Central memory CD8-positive, alpha-beta T cell (primary cell): ENCODE data around the gene PRR19.
A peak's percentile ranks its signal among the peaks of the same experiment; 100 is the strongest.

Source experiments
- ATAC-seq: fragments of 150-1000 bp; cut with Tn5 transposase; replicated peaks from 2 replicates; pipeline ENCODE4 v1.10.0; 2022; ENCODE audit warnings: mild to moderate bottlenecking, moderate FRiP score, moderate number of reproducible peaks; ENCODE audit not compliant: poor library complexity, severe bottlenecking; ENCODE audit errors: extremely low read depth
- DNase-seq, 2 donors: peaks; one replicate each; pipeline ENCODE4 v3.0.0; 2021; ENCODE audit warnings: low spot score in 2 of 2
- H3K27ac Mint-ChIP-seq: one replicate; pipeline ENCODE4 v1.8.0; 2022; ENCODE audit warnings: low read depth, mild to moderate bottlenecking, moderate library complexity, mixed read lengths
- H3K27me3 Mint-ChIP-seq: one replicate; pipeline ENCODE4 v1.8.0; 2022; ENCODE audit warnings: mixed read lengths
- H3K36me3 Mint-ChIP-seq: one replicate; pipeline ENCODE4 v1.8.0; 2022; ENCODE audit warnings: mild to moderate bottlenecking, moderate library complexity, mixed read lengths; ENCODE audit not compliant: insufficient read depth
- H3K4me1 Mint-ChIP-seq: one replicate; pipeline ENCODE4 v1.8.0; 2022; ENCODE audit warnings: mixed read lengths
- H3K4me3 Mint-ChIP-seq: one replicate; pipeline ENCODE4 v1.8.0; 2022; ENCODE audit warnings: mild to moderate bottlenecking, moderate library complexity, mixed read lengths
- H3K9me3 Mint-ChIP-seq: one replicate; pipeline ENCODE4 v1.8.0; 2022; ENCODE audit warnings: mixed read lengths

Gene PRR19

GRCh38 chr19:42281827-42282762 is 19.8 kb upstream of the PRR19 start:
- H3K27ac Mint-ChIP-seq: peak overlapping the region; percentile 17
- no peaks in the 10 kb centered on the region for H3K27me3 Mint-ChIP-seq
- H3K36me3 Mint-ChIP-seq: peaks cover 12% of the 10 kb centered on the region
- H3K4me1 Mint-ChIP-seq: peaks cover 37% of the 10 kb centered on the region
- H3K9me3 Mint-ChIP-seq: no peaks in the 10 kb centered on the region
- ATAC-seq (no peak), DNase-seq (no peak)
- no peak overlapping the region for H3K4me3 Mint-ChIP-seq

- H3K36me3 Mint-ChIP-seq: peaks cover 12% of the 10 kb centered on the region
- H3K9me3 Mint-ChIP-seq: no peaks in the 10 kb centered on the region
- no peak for DNase-seq
- no peak overlapping the region for H3K27ac Mint-ChIP-seq
- ATAC-seq: peak; percentile 3
- H3K4me3 Mint-ChIP-seq: no peak overlapping the region
- peaks cover 37% of the 10 kb centered on the region for H3K4me1 Mint-ChIP-seq
- H3K27me3 Mint-ChIP-seq: no peaks in the 10 kb centered on the region
Measured at GRCh38 chr19:42282819-42283187, 19.1 kb upstream of the PRR19 start.

DNA sequence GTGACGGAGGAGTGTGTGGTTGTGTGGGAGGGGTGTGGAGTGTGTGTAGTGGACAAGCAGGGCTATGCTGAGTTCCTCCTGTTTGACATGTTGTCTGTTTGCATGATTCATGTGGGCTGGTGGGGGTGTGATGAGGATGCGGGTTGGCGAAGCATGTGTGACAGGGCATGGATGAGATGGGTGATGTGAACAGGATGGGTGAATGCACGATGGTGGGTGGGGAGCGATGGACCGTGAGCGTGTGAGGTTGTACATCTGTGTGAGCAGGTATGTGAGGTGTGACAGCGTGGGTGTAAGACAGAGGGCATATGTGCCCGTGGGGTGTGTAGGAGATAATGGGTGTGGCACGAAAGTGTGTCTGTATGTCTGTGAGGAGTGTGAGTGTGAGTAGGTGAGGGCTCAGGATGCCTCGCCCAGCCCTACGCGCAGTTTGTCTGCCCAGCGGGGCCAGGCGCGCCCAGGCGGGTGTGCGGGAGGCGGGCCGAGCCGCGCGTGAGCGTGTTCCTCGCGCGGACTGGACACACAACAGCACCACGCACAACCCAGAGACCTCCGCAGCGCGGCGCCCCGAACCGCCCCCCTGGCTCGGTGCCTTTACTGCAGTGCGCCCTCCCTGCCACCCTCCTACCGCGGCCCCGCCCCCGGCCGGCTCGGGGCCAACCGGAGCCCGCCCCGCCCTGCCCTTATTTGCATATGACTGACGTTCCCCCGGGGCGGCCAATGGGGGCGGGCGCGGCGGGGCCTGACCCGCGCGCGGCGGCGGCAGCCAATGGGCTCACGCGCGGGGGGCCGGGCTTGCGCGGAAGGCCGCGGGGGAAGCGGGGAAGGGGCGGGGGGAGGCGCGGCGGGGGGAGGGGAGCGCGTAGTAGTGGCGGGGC is 18.5 kb upstream of the PRR19 start:
- H3K27me3 Mint-ChIP-seq: no peaks in the 10 kb centered on the region
- no peak overlapping the region for H3K4me3 Mint-ChIP-seq
- peaks cover 32% of the 10 kb centered on the region for H3K4me1 Mint-ChIP-seq
- peaks cover 13% of the 10 kb centered on the region for H3K36me3 Mint-ChIP-seq
- ATAC-seq (peak; percentile 68), DNase-seq (peak; percentile 83 to 93)
- no peaks in the 10 kb centered on the region for H3K9me3 Mint-ChIP-seq
- H3K27ac Mint-ChIP-seq: no peak overlapping the region

- no peaks in the 10 kb centered on the region for H3K27me3 Mint-ChIP-seq
- peaks cover 13% of the 10 kb centered on the region for H3K36me3 Mint-ChIP-seq
- H3K9me3 Mint-ChIP-seq: no peaks in the 10 kb centered on the region
- DNase-seq (peak in 1 of 2 donors; percentile 76), ATAC-seq (peak; percentile 12)
- peaks cover 28% of the 10 kb centered on the region for H3K4me1 Mint-ChIP-seq
- no peak overlapping the region for H3K27ac Mint-ChIP-seq
- H3K4me3 Mint-ChIP-seq: no peak overlapping the region
Measured at GRCh38 chr19:42284066-42284501, 17.8 kb upstream of the PRR19 start.

GRCh38 chr19:42284591-42285341 is 17.2 kb upstream of the PRR19 start:
- H3K27ac Mint-ChIP-seq: peak overlapping the region; percentile 91
- H3K36me3 Mint-ChIP-seq: peaks cover 8% of the 10 kb centered on the region

DNA sequence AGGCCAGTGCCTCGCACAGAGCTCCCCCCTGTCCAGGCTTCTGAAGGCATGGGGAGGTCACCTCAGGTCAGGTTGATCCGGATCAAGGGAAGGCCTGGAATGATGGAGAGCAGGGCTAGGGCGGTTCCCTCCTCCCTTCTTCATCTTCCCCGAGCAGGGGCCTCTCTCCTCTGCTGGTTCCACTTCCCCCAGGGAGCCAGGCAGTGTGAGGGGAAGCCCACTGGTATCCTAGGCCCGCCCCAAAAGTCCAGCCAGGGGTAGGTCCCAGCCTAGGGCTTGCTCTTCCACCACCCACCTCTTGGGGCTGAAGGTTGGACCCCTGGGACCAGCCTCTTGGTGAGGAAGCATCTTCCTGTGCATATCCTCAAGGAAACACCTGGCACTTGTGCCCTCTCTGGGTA is 16.4 kb upstream of the PRR19 start:
- ATAC-seq (no peak), DNase-seq (no peak)
- Mint-ChIP-seq H3K36me3 (peaks cover 7% of the 10 kb centered on the region), H3K9me3 (no peaks in the 10 kb centered on the region), H3K4me3 (peak overlapping the region; percentile 86), H3K27me3 (no peaks in the 10 kb centered on the region), H3K4me1 (peaks cover 20% of the 10 kb centered on the region), H3K27ac (peak overlapping the region; percentile 16)

More at GRCh38 chr19:42284591-42285341, 17.2 kb upstream of the PRR19 start:
- Mint-ChIP-seq H3K27me3 (no peaks in the 10 kb centered on the region), H3K4me1 (peaks cover 21% of the 10 kb centered on the region), H3K9me3 (no peaks in the 10 kb centered on the region), H3K4me3 (peak overlapping the region; percentile 86)
- DNase-seq (peak in 1 of 2 donors; percentile 23), ATAC-seq (no peak)

GRCh38 chr19:42285988-42286348 is 16.0 kb upstream of the PRR19 start:
- Mint-ChIP-seq H3K4me3 (peak overlapping the region; percentile 86), H3K4me1 (peaks cover 20% of the 10 kb centered on the region), H3K36me3 (peaks cover 10% of the 10 kb centered on the region)

DNA sequence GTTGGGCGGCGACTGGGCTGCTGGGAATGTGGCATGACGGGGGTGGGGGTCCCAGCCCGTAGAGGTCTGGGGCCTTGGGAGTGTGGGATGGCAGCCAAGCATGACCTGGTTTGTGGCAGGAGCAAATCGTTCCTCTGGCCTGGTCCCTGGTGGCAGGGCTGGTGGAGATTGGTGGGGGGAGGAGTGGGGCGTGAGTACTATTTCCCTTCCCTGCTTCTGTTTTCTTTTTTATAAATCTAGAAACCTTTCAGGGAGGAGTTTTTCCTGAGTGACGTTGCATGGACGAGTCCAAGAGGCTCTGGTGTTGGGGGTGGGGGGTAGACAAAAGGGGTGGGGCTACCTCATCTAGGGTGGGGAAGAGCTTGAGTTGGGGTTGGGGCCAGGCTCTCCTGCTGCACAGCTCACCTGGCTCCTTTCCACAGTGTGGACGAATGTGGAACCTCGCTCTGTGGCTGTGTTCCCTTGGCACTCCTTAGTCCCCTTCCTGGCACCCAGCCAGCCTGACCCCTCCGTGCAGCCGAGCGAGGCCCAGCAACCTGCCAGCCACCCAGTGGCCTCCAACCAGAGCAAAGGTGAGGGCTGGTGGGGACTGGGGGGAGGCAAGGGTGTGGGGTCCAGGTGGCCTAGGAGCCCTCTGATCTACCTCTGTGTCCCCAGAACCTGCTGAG is 15.4 kb upstream of the PRR19 start:
- Mint-ChIP-seq H3K9me3 (no peaks in the 10 kb centered on the region), H3K36me3 (peaks cover 10% of the 10 kb centered on the region), H3K27ac (no peak overlapping the region), H3K27me3 (no peaks in the 10 kb centered on the region), H3K4me3 (no peak overlapping the region), H3K4me1 (peaks cover 22% of the 10 kb centered on the region)
- DNase-seq (no peak), ATAC-seq (no peak)

More at GRCh38 chr19:42285988-42286348, 16.0 kb upstream of the PRR19 start:
- DNase-seq (peak in 1 of 2 donors; percentile 12), ATAC-seq (no peak)
- Mint-ChIP-seq H3K9me3 (no peaks in the 10 kb centered on the region), H3K27ac (peak overlapping the region; percentile 16), H3K27me3 (no peaks in the 10 kb centered on the region)

- H3K27ac Mint-ChIP-seq: no peak overlapping the region
- DNase-seq: no peak
- peaks cover 14% of the 10 kb centered on the region for H3K36me3 Mint-ChIP-seq
- peaks cover 25% of the 10 kb centered on the region for H3K4me1 Mint-ChIP-seq
- H3K4me3 Mint-ChIP-seq: no peak overlapping the region
- ATAC-seq: no peak
- H3K27me3 Mint-ChIP-seq: no peaks in the 10 kb centered on the region
- H3K9me3 Mint-ChIP-seq: no peaks in the 10 kb centered on the region
Measured at GRCh38 chr19:42287017-42287826, 14.7 kb upstream of the PRR19 start.

DNA sequence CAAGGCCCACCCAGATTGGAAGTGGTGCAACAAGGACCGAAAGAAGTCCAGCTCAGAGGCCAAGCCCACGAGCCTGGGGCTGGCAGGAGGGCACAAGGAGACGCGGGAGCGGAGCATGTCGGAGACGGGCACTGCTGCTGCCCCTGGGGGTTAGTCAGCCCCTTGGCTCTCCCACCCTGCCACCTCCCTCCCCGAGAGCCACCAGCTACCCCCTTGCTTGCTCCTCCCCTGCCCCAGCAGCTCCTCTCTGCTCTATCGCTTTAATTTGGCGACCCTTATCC is 14.2 kb upstream of the PRR19 start:
- peaks cover 21% of the 10 kb centered on the region for H3K4me1 Mint-ChIP-seq
- peaks cover 14% of the 10 kb centered on the region for H3K36me3 Mint-ChIP-seq
- H3K4me3 Mint-ChIP-seq: no peak overlapping the region
- H3K27ac Mint-ChIP-seq: no peak overlapping the region
- ATAC-seq: no peak
- DNase-seq: no peak
- H3K9me3 Mint-ChIP-seq: no peaks in the 10 kb centered on the region
- H3K27me3 Mint-ChIP-seq: no peaks in the 10 kb centered on the region

GRCh38 chr19:42288387-42288786 is 13.5 kb upstream of the PRR19 start:
- Mint-ChIP-seq H3K27me3 (no peaks in the 10 kb centered on the region), H3K4me1 (peaks cover 25% of the 10 kb centered on the region), H3K36me3 (peaks cover 16% of the 10 kb centered on the region), H3K27ac (no peak overlapping the region), H3K4me3 (no peak overlapping the region), H3K9me3 (no peaks in the 10 kb centered on the region)
- ATAC-seq: no peak
- DNase-seq: no peak
